ENCODE data around the gene FAM181A.

FAM181A gene

DNA sequence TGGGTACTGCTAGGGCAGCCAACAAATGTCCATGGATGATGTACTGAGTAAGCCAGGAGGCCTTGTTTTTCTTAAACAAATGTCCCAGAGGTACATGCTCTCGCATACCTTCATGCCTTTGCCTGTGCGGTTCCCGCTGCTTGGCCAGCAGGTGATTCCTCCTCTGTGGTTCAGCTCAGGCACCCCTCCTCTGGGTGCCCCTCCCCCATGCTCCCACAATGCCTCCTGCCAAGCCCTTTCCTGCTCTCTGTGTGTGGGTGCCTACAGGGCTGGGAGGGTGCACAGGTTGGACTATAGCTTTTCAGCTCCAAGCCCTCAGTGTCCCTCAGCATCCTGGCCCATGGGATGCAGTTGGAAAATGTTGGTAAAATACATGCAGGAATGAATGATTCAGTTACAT lies 25.7 kb downstream of the FAM181A start:
- FAIRE-seq: no peak

DNA sequence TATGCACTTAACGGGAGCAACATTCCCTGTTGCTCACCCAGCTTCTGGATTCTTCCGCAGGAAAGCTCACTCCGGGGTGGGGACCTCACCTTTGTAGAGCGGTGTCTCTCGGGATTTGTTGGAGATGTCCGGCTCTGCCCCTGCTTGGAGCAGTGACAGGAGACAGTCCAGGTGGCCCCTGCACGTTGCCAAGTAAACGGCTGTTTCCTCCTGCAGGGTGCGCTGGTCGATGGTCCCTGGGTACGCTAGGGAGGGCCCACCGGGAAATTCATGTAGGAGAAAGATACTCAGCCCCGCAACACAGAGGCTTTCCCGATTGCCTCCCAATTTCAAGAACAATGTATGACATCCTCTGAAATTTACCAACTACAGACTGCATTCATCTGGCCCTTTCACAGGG lies 26.1 kb downstream of the FAM181A start:
- no peak for FAIRE-seq

DNA sequence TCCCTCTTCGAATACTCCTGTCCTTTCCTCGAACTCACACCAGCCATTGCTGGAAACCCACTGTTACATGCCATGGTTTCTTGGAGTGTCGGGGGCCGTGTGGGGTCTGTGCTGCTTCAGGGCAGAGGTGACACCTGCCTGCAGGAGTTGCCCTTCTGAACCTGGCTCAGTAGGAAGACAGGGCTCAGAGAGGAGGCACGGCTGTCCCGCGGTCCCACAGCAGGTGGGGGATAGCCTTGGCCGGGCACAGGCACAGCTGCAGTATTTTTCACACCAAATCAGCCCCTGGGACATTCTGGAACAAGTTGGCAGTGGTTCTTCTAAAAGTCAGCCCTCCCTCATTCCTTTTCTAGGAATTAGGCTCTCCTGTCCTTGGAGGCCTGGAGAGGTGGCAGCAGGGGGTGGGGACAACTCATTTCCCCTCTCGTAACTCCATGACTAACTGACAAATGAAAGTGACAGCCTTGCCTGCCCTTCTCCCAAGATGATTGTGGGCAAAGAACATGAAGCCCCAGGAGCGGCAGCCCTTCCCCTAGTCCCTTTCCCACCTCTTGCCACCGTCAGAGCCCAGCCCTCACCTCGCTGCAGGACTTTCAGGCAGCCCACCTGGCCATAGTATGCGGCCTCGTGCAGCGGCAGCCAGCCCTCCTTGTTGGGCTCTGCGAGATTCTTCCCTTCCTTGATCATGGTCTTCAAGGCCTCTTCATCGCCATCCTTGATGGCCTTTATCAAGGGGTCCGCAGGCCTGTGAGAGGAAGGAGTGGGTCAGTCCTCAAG lies 26.8 kb downstream of the FAM181A start:
- FAIRE-seq: no peak

DNA sequence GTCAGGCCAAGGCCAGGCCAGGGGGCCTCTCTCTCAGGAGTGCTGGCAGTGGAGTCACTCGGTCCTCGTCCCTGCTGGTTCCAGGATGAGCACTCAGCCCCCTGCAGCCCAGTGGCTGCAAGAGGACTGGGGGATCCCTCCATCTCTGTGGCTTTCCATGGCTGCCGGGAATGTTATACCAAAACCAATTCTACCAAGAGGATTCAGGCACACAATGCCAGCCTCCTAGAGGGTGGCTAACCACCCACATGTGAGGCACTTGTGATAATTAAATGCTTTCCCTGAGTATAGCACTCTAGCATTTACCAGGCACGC lies 27.3 kb downstream of the FAM181A start:
- no peak for FAIRE-seq

DNA sequence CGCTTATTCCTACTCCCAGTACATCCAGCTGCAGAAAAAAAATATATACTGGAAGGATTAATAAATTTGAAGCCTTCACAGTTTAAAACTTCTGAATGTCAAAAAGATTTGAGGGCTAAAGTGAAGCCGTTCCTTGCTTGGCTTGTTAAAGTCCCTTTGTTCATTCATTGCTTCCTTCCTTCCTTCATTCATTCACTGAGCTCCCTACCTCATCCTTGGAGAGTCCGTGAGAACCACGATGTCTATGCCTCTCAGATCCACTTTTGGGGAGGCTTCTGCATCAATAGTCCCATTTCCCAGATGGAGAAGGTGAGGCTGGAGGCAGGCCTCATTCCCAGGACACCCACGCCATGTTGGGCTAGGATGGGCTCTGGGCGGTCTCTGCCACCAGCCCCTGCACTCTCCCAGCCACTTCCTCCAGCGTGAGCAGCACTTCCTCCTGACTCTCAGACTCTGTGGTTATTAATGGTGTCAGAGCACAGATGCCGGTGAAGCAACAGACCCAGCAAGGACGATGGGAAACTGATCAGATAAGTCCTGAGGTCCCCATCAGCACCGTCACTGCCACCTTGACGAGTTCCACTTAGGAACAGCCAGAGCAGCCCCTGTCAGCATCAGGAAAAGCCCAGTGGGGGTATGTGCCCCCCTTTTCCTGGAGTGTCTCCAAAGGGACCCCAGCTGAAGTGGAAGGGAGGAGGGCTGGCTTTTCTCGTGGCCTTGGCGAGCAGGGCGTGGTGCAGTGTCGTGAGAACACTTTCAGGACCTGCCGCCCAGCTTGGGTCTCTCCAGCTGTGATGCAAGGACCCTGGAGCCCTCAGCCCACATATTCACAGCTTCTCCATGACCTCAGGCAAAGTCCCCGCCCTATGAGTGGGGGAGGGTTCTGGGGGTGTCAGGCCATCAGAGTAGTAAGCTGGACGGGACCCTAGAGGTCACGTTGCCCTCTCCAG lies 28.0 kb downstream of the FAM181A start:
- no peak for FAIRE-seq

DNA sequence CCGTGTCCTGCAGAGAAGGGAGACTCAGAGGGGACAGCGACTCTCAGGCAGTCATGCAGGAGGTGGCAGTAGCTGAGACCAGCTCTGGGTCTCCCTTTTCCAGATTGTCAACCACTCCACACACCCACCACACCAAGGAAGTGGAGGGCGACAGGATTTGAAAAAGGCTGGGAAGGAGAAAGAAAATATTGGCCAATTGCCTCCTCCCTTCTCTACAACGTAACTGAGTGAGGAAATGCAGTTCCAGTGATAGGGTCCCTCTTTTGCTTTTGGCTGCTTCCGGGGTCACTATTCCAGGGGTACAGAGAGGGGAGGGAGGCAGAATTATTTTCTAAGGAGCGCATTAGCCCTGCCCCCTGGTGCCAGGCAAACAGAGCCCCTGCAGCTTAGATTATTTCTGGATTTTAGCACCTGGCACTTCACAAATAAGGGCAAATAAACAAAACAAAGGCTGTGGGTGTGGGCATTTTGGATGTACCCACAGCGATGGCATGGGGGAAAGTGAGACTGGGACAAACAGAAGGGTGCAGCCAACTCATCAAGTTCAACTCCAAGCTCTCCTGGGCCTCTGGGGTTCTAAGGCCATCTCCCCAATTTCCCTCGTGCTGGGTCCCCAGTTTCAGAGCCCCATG lies 28.8 kb downstream of the FAM181A start:
- FAIRE-seq: no peak

DNA sequence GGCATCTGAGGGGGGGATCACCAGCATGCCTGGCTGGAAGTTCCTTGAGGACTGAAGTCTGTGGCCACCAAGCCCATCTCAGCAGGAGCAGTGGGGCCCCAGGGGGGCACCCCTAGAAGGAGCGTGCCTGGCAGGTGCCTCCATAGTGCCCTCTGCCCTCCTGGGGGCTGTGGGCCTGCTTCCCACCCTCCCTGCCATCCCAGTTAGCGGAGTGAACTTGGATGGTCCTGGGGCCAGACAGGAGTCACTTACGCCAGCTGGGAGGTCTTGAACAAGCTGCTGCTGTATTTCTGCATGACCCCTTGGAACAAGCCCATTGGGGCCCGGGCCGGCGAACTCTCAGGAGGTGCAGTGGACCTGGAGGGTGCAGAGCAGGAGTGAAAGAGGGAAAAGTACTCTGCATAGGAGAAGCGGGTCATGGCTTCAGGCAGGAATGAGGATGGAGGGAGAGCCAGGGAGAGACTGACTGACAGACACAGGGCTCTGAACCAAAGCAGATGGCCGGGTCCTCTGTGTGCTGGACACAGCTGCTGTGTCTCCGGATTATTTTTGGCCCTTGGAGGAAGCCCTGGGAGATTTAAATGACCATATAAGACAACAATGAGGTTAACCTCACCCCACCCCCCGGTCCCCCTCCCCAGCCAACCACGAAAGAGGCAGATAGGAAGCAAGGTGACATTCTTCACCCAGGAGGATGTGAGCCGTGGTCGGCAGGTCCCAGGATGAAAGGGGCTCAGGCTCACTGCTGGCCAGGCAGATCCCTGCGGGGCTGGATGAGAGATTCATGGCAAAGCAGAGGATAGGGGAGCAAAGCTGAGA lies 29.6 kb downstream of the FAM181A start:
- no peak for FAIRE-seq

DNA sequence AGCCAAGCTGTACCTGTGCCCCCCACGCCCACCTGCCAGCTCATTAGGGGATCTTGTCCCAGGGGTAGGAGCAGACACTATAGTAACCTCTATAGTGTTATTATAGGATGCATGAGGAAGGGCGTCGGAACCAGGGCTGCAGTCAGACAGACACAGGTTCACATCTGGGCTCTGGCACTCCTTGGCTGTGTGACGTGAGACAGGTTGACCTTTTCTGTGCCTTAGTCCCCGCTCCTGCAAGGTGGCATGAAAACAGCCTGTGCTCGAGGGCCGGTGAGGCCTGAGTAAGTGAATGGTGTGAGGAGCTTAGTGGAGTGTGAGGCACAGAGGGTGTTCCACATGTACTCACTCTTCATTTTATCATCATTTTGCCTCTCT lies 30.2 kb downstream of the FAM181A start:
- no peak for FAIRE-seq

DNA sequence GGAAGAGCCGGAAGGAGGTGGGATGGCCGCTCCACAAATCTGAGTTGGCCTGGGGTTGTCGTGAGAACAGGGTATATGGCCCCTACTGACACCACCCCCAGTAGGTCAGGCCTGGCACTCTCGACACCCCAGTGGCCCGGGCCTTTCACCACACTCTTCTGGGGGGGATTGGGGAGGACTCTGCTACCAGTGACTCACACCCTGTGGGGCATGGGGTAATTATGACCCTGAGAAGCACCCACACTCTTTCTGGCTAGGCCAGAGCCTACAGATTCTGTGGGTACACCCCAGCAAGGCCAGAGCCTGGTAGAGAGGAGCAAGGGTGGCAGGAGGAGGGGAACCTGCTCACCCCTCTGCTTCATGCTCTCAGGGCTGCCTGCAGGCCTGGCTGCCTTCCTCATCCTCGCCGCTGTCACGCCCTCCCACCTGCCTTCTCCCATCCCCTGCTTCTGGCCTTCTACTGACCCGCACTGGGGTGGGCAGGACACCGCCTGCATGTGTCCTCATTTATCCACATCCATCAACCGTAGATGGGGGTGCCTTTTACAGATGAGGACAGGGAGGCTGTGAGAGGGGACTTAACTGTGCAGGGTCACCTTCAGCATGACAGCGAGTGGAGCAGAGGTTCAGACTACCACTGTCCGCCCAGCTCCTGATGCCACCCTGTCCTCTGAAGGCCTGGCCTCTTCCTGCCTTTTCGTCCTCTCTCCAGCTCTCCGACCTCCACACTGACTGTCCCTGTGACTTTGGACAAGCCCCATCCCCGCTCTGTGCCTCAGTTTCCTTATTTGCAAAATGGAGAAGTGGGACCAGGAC lies 30.8 kb downstream of the FAM181A start:
- FAIRE-seq: no peak

DNA sequence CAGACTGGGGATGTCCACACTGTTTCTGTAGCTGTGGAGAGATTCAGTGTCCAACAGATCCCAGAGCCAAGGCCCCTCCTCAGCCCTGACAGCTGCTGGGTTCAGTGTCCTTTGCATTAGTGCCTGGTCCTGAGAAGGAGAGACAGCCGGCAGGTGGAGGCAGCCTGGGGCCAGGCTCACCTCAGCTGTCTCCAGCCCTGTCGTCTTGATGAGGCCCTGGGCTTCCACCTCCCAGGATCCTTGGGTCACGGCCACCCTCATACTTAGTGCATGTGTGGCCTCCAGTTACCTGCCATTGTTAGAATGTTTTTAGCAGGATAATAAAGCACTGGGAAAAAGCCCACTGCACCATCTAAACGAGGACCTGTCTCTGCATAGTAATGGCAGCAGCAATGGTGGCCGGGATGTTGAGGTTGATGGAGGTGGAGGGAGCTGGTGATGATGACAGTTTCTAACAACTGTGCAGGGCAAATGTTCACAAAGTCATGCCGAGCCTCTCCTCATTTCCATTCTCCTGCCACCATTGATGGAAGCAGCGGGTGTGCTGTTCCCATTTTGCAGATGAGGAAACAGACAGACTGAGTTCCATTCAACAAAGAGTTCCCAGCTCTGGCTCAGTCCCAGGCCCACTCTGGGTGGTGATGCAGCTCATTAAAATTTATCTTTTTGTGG lies 31.6 kb downstream of the FAM181A start:
- FAIRE-seq: no peak

DNA sequence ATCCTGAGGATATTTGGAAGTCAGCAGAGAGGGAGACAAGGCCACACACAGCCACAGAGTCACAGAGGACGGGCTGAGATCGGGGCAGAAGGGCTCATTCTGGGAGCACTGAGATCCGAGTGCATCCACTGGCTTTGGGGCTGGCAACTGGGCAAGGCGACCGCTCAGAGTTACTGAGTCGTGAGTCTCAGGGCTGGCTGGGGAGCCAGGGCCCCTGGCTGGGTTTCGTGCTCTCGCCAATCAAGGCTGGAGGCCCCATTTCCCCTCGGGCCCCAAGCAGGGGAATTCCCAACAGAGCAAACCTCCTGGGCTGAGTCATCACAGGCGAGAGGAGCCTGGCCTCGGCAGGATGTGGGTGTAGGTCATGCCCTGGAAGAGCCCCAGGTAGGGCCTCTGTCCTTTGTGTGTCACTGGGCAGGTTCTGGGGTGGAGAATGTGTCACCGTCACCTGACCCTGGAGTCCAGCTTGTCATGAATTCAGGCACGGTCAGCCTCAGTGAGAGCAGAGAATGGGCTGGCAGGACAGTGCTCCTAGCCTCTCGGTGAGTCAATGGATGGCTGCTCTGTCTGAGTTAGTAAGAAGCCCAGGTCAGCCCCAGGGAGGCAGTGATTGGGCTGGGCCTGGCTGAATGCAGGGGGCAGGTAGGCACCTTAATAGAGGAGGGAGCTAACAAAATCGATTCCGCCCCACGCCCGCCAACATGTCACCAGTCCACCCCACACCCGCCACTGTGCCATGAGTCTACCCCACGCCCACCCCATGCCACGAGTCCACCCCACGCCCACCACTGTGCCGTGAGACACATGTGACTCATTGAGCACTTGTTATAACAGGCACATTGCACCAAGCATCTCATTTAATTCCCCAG lies 32.3 kb downstream of the FAM181A start:
- no peak for FAIRE-seq

DNA sequence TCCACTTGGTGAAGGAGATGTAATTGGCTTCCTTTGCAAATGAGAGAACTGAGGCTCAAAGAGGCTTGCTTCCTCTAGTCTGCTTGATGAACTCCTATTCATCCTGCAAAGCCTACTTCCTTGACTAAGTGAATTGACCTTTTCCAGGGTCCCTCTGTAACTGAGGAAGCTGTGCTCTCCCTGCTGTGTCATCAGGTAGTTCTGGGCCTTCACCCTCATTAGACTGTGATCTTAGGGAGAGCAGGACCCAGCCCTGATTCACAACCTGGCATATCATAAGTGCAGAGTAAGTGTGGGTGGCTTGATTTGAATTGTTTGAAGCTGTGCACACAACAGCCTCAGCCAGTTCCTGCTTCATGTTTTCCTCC lies 32.9 kb downstream of the FAM181A start:
- FAIRE-seq: no peak

DNA sequence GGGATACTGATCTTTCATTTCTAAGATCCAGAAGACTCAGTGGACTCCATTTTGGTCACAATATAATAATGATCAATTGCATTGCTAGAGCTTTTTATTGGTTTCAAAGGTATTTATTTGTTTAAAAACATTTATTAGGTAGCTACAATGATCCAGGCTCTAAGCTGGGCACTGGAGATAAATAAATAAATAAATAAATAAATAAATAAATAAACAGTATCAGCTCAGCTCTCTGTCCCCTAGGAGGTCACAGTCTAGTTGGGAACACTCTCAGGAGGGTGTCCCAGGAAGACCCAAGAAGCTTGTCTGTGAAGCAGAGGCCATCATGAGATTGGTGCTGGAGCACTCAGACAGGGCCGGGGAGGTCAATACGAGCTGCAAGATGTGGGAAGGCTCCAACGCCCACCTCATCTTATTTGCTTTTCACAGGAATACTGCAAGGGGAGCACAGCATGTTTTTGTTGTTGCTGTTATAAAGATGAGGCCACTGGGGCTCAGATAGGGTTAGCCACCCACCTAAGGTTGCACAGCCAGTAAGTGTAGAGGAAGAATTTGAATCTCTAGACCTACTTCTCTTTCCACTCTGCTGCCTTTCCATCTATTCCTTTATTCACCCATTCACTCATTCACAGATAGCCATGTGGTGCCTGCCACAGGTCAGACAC lies 33.8 kb downstream of the FAM181A start:
- FAIRE-seq: no peak

DNA sequence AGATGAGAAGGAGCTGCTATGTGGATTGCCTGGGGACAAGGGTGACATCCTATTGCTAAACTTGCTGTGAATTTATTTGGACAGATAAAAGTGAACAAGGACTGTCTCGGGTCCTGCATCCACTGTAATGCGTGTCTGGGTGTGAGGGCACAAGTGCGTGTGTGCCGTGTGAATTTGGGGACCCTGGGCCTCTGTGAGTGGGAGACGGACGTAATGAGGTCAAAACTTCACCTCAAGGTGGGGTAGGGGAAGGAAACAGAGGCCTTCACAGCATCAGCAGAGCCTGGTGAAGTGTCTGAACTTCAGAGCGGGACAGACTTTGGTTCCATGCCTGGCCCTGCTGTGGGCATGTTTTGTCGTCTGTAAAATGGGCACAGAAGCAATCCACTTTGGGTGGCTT lies 34.5 kb downstream of the FAM181A start:
- FAIRE-seq: no peak

DNA sequence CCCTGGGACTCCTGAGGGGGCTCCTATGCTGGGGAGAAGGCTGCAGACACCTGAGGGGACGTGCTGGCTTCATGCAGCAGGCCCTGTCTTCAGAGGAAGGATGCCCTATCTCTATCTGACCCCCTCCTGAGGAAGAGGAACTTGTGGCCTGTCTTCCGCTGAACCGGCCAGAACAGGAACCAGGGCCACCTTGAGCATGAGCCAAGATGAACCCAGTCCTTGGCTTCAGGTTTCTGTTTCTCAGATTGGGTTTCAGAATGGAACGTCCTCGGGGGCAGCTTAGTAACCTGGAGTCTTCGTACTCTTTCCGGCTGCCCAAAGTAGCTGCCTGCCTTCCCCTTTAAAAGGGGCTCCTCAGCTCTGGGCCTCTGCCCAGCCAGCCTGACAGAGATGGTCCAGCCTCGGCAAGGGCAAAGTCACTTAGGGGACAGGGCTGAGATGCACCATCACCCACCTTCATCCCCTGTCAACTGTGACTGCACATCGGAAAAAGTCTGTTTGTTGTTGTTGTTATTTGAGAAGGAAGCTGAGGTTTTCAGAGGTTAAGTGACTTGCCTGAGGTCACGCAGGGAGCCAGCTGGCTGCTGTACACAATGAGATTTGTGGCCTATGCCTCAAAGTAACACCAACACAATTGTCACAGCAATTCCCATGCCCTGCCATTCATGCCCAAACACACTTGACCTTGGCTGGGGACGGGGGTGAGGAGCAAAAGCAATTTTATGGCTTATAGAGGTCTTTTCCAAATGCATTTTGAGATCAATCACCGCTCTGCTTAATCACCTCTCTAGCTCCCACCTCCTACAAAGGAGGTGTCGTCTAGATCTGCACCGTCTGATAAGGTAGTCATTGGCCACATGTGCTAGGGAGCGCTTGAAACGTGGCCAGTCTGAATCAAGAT lies 35.8 kb downstream of the FAM181A start:
- no peak for FAIRE-seq

DNA sequence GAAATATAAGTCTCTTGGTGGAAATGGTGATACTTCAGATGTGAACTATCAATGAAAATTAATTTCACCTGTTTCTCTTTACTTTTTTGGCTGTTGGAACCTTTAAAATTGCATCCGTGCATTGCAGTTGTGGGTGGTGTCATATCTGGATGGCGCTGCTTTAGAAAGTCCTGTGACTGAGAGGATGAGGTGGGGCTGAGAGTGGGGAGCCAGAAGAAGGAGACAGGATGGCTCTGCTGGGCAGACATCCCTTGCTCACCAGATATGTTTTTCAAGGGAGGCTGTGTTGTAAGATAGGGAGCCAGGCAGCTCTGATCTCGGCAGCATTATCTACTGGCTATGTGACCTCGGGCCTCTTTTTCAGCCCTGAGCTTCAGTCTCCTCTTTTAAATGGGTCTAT lies 36.5 kb downstream of the FAM181A start:
- no peak for FAIRE-seq

DNA sequence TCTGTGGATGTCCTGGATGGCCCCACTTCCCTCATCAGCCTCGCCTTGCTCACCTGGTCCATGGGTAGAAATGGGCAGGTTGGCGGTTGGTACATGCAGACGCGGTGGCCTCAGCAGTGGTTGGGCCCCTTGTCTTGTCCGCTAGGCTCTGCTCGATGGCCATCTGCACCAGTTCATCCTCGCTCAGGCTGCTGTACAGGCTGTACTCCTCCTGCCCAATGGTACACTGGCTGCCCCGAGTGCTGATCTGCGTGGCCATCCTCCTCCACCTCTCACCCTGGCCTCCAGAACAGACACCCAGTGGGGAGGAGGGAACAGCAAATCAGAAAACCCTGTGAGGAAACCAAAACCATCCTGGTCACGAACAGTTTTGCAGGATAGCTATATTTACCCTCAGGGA lies 37.1 kb downstream of the FAM181A start:
- FAIRE-seq: no peak

DNA sequence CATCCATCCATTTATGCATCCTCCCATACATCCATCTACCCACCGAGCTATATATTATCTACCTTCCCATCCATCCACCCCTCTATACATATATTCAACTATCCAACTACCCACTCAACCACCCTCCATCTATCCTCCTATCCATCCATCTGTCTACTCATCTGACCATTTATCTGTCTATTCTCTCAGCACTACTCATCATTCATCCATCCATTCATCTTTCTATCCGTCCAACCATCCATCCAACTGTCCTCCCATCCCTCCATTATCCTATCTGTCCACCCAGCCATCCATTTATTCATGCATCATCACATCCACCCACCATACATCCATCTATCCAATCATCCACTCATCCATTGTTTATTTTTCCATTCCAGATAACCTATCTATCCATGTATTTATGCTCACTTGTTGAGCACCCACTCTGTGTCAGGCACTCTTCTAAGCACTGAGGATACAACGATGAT lies 37.7 kb downstream of the FAM181A start:
- no peak for FAIRE-seq

Data from A204.1 (cell line).